Ascending aorta (tissue), 2 donors: ENCODE results near the gene TNFSF10. TPM values are rescaled to one million over a fixed set of nuclear protein-coding genes. Genes with fewer than 3 reads are reported as not detected.
A peak's percentile ranks its signal among the peaks of the same experiment; 100 is the strongest.
"Not testable (repeated sequence)": the region's sequence is repeated elsewhere in the genome, so short reads cannot be mapped to it uniquely, and the experiment has no call there.

ENCODE experiments used
- DNase-seq, 2 donors: peaks; one replicate each; pipeline ENCODE4 v3.0.0-alpha.2; 2019; ENCODE audit warnings: low spot score in 2 of 2
- H3K27ac ChIP-seq, 2 donors: fragments of 200-600 bp; sonication (generic); one replicate each; pipeline ENCODE4 v1.5.1; 2016 to 2017; ENCODE audit warnings: mild to moderate bottlenecking in 1 of 2
- H3K27me3 ChIP-seq: fragments of 200-600 bp; sonication (generic); one replicate; pipeline ENCODE4 v1.5.1; 2017
- H3K36me3 ChIP-seq, 2 donors: fragments of 200-600 bp; sonication (generic); one replicate each; pipeline ENCODE4 v1.5.1; 2016
- H3K4me1 ChIP-seq, 2 donors: fragments of 200-600 bp; sonication (generic); one replicate each; pipeline ENCODE4 v1.5.1; 2016 to 2017; ENCODE audit warnings: mild to moderate bottlenecking in 1 of 2
- H3K4me3 ChIP-seq, 2 donors: fragments of 200-600 bp; sonication (generic); one replicate each; pipeline ENCODE4 v1.5.1; 2016 to 2017; ENCODE audit warnings: mild to moderate bottlenecking in 1 of 2
- H3K9me3 ChIP-seq, 2 donors: fragments of 200-600 bp; sonication (generic); one replicate each; pipeline ENCODE4 v1.5.1; 2016
- CTCF ChIP-seq, 3 experiments: fragments of 200-600 bp in 2 of 3; fragments of 450-650 bp in 1 of 3; sonication (generic) in 2 of 3; IDR thresholded peaks; one replicate each; pipeline ENCODE4 v1.5.1; 2016 to 2019; ENCODE audit warnings: antibody characterized with exemption in 3 of 3, mild to moderate bottlenecking in 1 of 3, moderate library complexity in 1 of 3
- intact Hi-C: fragments of 100-400 bp; cut with DNase I; formaldehyde crosslinking; loops from one replicate; pipeline ENCODE4 v1.15.1; 2023
- total RNA-seq: library from RNA; depleted of rRNA; stranded (reverse); fragments of >200 nt; gene quantifications from one replicate; pipeline ENCODE4 v1.1.0, GENCODE V29; 2016

The TNFSF10 gene
- total RNA-seq, 1 donor from 2014 or later: 89.8 TPM

GRCh38 chr3:172530101-172530561, 6.9 kb upstream of the TNFSF10 start:
- no peak for DNase-seq
- Histone ChIP-seq H3K4me3 (no peak overlapping the region), H3K27ac (no peak overlapping the region), H3K9me3 (no peaks in the 10 kb centered on the region), H3K27me3 (no peaks in the 10 kb centered on the region), H3K4me1 (no peaks in the 10 kb centered on the region), H3K36me3 (no peaks in the 10 kb centered on the region)
- intact Hi-C loops: no loop called here
- TF ChIP-seq CTCF (IDR thresholded peaks at IDR 0.05): no peak

- no peak overlapping the region for H3K27ac ChIP-seq
- H3K36me3 ChIP-seq: no peaks in the 10 kb centered on the region
- no peak for DNase-seq
- H3K4me1 ChIP-seq: no peaks in the 10 kb centered on the region
- TF ChIP-seq CTCF (IDR thresholded peaks at IDR 0.05): no peak
- no peak overlapping the region for H3K4me3 ChIP-seq
- no peaks in the 10 kb centered on the region for H3K9me3 ChIP-seq
- intact Hi-C loops: no loop called here
- no peaks in the 10 kb centered on the region for H3K27me3 ChIP-seq
Measured at GRCh38 chr3:172528677-172529076, 5.4 kb upstream of the TNFSF10 start.

GRCh38 chr3:172527306-172527705, 4.1 kb upstream of the TNFSF10 start:
- Histone ChIP-seq H3K36me3 (no peaks in the 10 kb centered on the region), H3K27ac (no peak overlapping the region), H3K9me3 (no peaks in the 10 kb centered on the region), H3K4me3 (no peak overlapping the region), H3K4me1 (no peaks in the 10 kb centered on the region), H3K27me3 (no peaks in the 10 kb centered on the region)
- intact Hi-C loops: no loop called here
- TF ChIP-seq CTCF (IDR thresholded peaks at IDR 0.05): no peak
- no peak for DNase-seq

- Histone ChIP-seq H3K9me3 (no peaks in the 10 kb centered on the region), H3K36me3 (no peaks in the 10 kb centered on the region), H3K27me3 (no peaks in the 10 kb centered on the region), H3K27ac (no peak overlapping the region), H3K4me1 (no peaks in the 10 kb centered on the region), H3K4me3 (no peak overlapping the region)
- TF ChIP-seq CTCF (IDR thresholded peaks at IDR 0.05): no peak
- intact Hi-C loops: no loop called here
- DNase-seq: no peak
Measured at GRCh38 chr3:172525116-172525613, 1.9 kb upstream of the TNFSF10 start.

GRCh38 chr3:172524611-172525010, 1.4 kb upstream of the TNFSF10 start:
- Histone ChIP-seq H3K36me3 (no peaks in the 10 kb centered on the region), H3K9me3 (no peaks in the 10 kb centered on the region), H3K4me1 (no peaks in the 10 kb centered on the region), H3K27me3 (no peaks in the 10 kb centered on the region), H3K27ac (no peak overlapping the region), H3K4me3 (no peak overlapping the region)
- intact Hi-C loops: no loop called here
- no peak for TF ChIP-seq CTCF (IDR thresholded peaks at IDR 0.05)
- no peak for DNase-seq

GRCh38 chr3:172521837-172522726, 1.1 kb downstream of the TNFSF10 start:
- H3K9me3 ChIP-seq, H3K27me3 ChIP-seq, DNase-seq, H3K4me1 ChIP-seq, H3K36me3 ChIP-seq, H3K27ac ChIP-seq, intact Hi-C loops: not testable (repeated sequence)
- peak overlapping the region; percentile 41 to 60 for H3K4me3 ChIP-seq
